ENCODE results near the gene P2RX1. TPM values are rescaled to one million over a fixed set of nuclear protein-coding genes. Genes with fewer than 3 reads are reported as not detected.

P2RX1 gene
- total RNA-seq, 1 donor from 2014 or later: not detected

DNA sequence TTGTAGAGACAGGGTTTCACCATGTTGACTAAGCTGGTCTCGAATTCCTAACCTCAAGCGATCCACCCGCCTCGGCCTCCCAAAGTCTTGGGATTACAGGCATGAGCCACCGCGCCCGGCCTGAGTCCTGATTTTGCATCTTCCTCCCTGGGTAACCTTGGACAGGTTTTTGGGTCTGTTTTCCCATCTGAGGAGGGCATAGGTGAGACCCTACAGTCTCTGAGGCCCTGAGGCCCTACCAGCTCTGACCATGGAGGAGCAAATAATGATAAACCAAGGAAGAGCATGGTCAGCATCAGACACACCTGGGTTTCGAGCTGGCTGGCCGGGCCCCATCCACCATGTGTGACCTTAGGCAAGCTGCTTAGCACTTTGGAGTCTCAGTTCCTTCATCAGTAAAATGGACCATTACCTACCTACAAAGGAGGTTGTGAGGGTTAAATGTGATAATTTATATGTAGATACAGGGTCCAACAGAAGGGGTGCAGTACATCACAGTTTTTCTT is 69.0 kb downstream of the P2RX1 start:
- DNase-seq (ENCODE audit: low spot score): no peak
- Mint-ChIP-seq H3K27me3 (ENCODE audit: unreplicated experiment) (peaks cover 8% of the 10 kb centered on the region), H3K4me1 (ENCODE audit: unreplicated experiment) (peaks cover 13% of the 10 kb centered on the region), H3K4me3 (ENCODE audit: unreplicated experiment) (peak overlapping the region; percentile 88), H3K36me3 (ENCODE audit: low read depth, unreplicated experiment) (peaks cover 9% of the 10 kb centered on the region), H3K27ac (ENCODE audit: unreplicated experiment) (peak overlapping the region; percentile 45), H3K9me3 (ENCODE audit: unreplicated experiment) (no peaks in the 10 kb centered on the region)
- TF ChIP-seq, protein P1, sequence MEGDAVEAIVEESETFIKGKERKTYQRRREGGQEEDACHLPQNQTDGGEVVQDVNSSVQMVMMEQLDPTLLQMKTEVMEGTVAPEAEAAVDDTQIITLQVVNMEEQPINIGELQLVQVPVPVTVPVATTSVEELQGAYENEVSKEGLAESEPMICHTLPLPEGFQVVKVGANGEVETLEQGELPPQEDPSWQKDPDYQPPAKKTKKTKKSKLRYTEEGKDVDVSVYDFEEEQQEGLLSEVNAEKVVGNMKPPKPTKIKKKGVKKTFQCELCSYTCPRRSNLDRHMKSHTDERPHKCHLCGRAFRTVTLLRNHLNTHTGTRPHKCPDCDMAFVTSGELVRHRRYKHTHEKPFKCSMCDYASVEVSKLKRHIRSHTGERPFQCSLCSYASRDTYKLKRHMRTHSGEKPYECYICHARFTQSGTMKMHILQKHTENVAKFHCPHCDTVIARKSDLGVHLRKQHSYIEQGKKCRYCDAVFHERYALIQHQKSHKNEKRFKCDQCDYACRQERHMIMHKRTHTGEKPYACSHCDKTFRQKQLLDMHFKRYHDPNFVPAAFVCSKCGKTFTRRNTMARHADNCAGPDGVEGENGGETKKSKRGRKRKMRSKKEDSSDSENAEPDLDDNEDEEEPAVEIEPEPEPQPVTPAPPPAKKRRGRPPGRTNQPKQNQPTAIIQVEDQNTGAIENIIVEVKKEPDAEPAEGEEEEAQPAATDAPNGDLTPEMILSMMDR (IDR thresholded peaks at IDR 0.05; ENCODE audit: unreplicated experiment): no peak

Other genes with a start within 250 kb of the P2RX1 start
- gene TAX1BP3, start 247.9 kb downstream of the P2RX1 start, total RNA-seq (ENCODE audit: unreplicated experiment): 148 TPM
- gene EMC6, start 247.7 kb downstream of the P2RX1 start, total RNA-seq (ENCODE audit: unreplicated experiment): 43.0 TPM
- 0.36 TPM for gene P2RX5, start 220.3 kb downstream of the P2RX1 start, total RNA-seq (ENCODE audit: unreplicated experiment)
- 5.2 TPM for gene HASPIN, start 192.6 kb downstream of the P2RX1 start, total RNA-seq (ENCODE audit: unreplicated experiment)
- gene ITGAE, start 115.3 kb downstream of the P2RX1 start, total RNA-seq (ENCODE audit: unreplicated experiment): 30.0 TPM
- gene NCBP3, start 70.2 kb downstream of the P2RX1 start, total RNA-seq (ENCODE audit: unreplicated experiment): 84.4 TPM
- 4.1 TPM for gene CAMKK1, start 23.4 kb downstream of the P2RX1 start, total RNA-seq (ENCODE audit: unreplicated experiment)
- gene ATP2A3, start 48.0 kb upstream of the P2RX1 start, total RNA-seq (ENCODE audit: unreplicated experiment): 116 TPM
- gene ZZEF1, start 226.6 kb upstream of the P2RX1 start, total RNA-seq (ENCODE audit: unreplicated experiment): 43.3 TPM
- 29.9 TPM for gene CYB5D2, start 226.7 kb upstream of the P2RX1 start, total RNA-seq (ENCODE audit: unreplicated experiment)

All from endothelial cell (in vitro differentiated cells).